ENCODE measurements around the gene CDKN2A.
A peak's percentile ranks its signal among the peaks of the same experiment; 100 is the strongest.

CDKN2A gene

GRCh38 chr9:21935631-21936030, 58.6 kb downstream of the CDKN2A start:
- DNase-seq, result no peak

GRCh38 chr9:21933865-21934264, 60.3 kb downstream of the CDKN2A start:
- DNase-seq, result no peak

- DNase-seq, result no peak
These were observed 60.9 kb downstream of the CDKN2A start for GRCh38 chr9:21933281-21933680.

GRCh38 chr9:21931428-21931827, 62.8 kb downstream of the CDKN2A start:
- DNase-seq, result no peak

GRCh38 chr9:21927752-21928151, 66.4 kb downstream of the CDKN2A start:
- no peak for DNase-seq

GRCh38 chr9:21923694-21924093, 70.5 kb downstream of the CDKN2A start:
- no peak for DNase-seq

- peak; percentile 66 for DNase-seq
These were observed 74.5 kb downstream of the CDKN2A start for GRCh38 chr9:21919377-21920362.

Measured in activated CD4-positive, alpha-beta T cell treated with anti-CD3 and anti-CD28 coated beads, Interleukin-10, Interleukin-2, amounts not matched to agents 100 ng/mL and 50 ng/mL, durations not matched to agents 16 hours and 8 hours (primary cell).